ENCODE results near the gene IGSF5. TPM values are rescaled to one million over a fixed set of nuclear protein-coding genes. Genes with fewer than 3 reads are reported as not detected.
A peak's percentile ranks its signal among the peaks of the same experiment; 100 is the strongest.

The IGSF5 gene
- total RNA-seq, 3 donors from 2014 or later: 0.32 to 0.98 (median 0.73) TPM

- no peak overlapping the region for H3K4me3 ChIP-seq
- TF ChIP-seq POLR2AphosphoS5 (IDR thresholded peaks at IDR 0.05) (no peak), POLR2A (IDR thresholded peaks at IDR 0.05) (no peak), CTCF (IDR thresholded peaks at IDR 0.05) (no peak)
- no peaks in the 10 kb centered on the region for H3K4me1 ChIP-seq
- no peak for DNase-seq (ENCODE audit: low spot score in 2 of 2)
- H3K27ac ChIP-seq: no peak overlapping the region
- intact Hi-C loops (cut with DNase I; ENCODE audit: low total_unique reads): no loop called here
- no peaks in the 10 kb centered on the region for H3K36me3 ChIP-seq
- no peaks in the 10 kb centered on the region for H3K27me3 ChIP-seq
- H3K9me3 ChIP-seq: peaks cover 0 to 22% of the 10 kb centered on the region in 2 donors
Measured at GRCh38 chr21:39756285-39756684, 11.3 kb downstream of the IGSF5 start.

DNA sequence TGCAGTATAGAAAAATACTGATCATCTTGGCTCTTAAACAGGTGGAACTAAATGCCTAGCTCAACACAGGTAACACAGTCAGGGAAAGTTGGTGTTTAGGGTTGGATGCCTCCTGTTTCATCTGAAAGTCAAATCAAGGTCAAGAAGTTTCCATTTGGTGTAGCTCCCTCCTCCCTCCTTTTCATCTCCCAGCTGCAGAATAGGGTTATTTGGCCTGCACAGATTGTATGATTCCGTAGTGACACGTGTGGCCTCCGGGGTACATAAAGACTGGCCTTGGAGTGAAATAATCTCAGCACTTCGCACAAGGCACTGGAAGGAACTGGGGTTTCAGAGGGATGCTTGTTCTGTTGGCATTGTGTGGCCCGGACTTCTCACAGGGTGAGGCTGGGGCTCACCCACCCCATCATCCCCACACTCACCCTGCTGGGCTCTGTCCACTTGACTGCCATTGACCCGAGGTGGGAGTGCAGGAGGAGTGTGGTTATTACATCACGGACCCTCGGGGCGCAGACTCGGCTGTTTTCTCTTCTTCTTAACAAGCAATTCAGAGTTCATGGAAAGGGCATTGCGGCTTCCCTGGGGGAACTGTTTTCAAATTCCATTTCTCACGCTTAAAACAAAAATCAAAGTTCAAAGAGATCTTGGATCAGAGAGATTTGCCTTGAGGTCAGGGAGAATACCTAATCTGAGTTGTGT, 18.4 kb downstream of the IGSF5 start:
- H3K4me3 ChIP-seq: no peak overlapping the region
- peak overlapping the region in 1 of 2 donors; percentile 19 for H3K27ac ChIP-seq
- H3K36me3 ChIP-seq: no peaks in the 10 kb centered on the region
- peak in 1 of 2 donors; percentile 44 for DNase-seq (ENCODE audit: low spot score in 2 of 2)
- H3K4me1 ChIP-seq: no peaks in the 10 kb centered on the region
- H3K9me3 ChIP-seq: no peaks in the 10 kb centered on the region
- no peak for TF ChIP-seq POLR2A (IDR thresholded peaks at IDR 0.05)
- TF ChIP-seq CTCF (IDR thresholded peaks at IDR 0.05): no peak
- TF ChIP-seq POLR2AphosphoS5 (IDR thresholded peaks at IDR 0.05): no peak
- H3K27me3 ChIP-seq: no peaks in the 10 kb centered on the region
- intact Hi-C loops (cut with DNase I; ENCODE audit: low total_unique reads): no loop called here

- H3K27ac ChIP-seq: no peak overlapping the region
- no peaks in the 10 kb centered on the region for H3K27me3 ChIP-seq
- H3K9me3 ChIP-seq: no peaks in the 10 kb centered on the region
- TF ChIP-seq CTCF (IDR thresholded peaks at IDR 0.05) (no peak), POLR2A (IDR thresholded peaks at IDR 0.05) (no peak), POLR2AphosphoS5 (IDR thresholded peaks at IDR 0.05) (no peak)
- no peak for DNase-seq (ENCODE audit: low spot score in 2 of 2)
- H3K4me3 ChIP-seq: no peak overlapping the region
- intact Hi-C loops (cut with DNase I; ENCODE audit: low total_unique reads): no loop called here
- no peaks in the 10 kb centered on the region for H3K36me3 ChIP-seq
- H3K4me1 ChIP-seq: no peaks in the 10 kb centered on the region
Measured at GRCh38 chr21:39774227-39774626, 29.2 kb downstream of the IGSF5 start.

DNA sequence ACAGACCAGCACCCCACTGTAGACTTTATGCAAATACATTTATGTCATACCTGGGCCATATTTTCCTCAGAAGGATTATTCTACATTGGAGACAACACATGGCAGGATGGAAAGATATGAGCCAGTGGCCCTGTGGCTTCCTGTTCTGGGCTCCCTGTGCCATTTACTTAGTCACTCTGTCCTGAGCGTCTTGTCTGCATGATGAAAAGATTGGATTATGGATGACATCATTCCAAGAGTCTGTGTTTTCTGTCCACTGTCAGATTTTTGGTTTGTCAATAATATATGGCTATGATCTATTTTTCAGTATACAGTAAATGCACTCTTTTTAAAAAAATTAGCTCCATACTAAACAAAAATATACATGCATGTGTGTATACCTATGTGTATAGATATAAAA, 30.8 kb downstream of the IGSF5 start:
- intact Hi-C loops (cut with DNase I; ENCODE audit: low total_unique reads): no loop called here
- no peak for DNase-seq (ENCODE audit: low spot score in 2 of 2)
- Histone ChIP-seq H3K27me3 (no peaks in the 10 kb centered on the region), H3K4me3 (no peak overlapping the region), H3K4me1 (no peaks in the 10 kb centered on the region), H3K9me3 (no peaks in the 10 kb centered on the region), H3K36me3 (no peaks in the 10 kb centered on the region), H3K27ac (no peak overlapping the region)
- TF ChIP-seq CTCF (IDR thresholded peaks at IDR 0.05) (no peak), POLR2AphosphoS5 (IDR thresholded peaks at IDR 0.05) (no peak), POLR2A (IDR thresholded peaks at IDR 0.05) (no peak)

- intact Hi-C loops (cut with DNase I; ENCODE audit: low total_unique reads): no loop called here
- H3K9me3 ChIP-seq: no peaks in the 10 kb centered on the region
- no peak for TF ChIP-seq CTCF (IDR thresholded peaks at IDR 0.05)
- no peak for TF ChIP-seq POLR2A (IDR thresholded peaks at IDR 0.05)
- no peak for TF ChIP-seq POLR2AphosphoS5 (IDR thresholded peaks at IDR 0.05)
- no peak overlapping the region for H3K27ac ChIP-seq
- H3K4me1 ChIP-seq: no peaks in the 10 kb centered on the region
- no peak for DNase-seq (ENCODE audit: low spot score in 2 of 2)
- H3K27me3 ChIP-seq: no peaks in the 10 kb centered on the region
- no peaks in the 10 kb centered on the region for H3K36me3 ChIP-seq
- H3K4me3 ChIP-seq: no peak overlapping the region
Measured at GRCh38 chr21:39776589-39776988, 31.6 kb downstream of the IGSF5 start.
